Vagina (tissue), 2 donors: ENCODE measurements around the gene TNK2. TPM values are rescaled to one million over a fixed set of nuclear protein-coding genes. Genes with fewer than 3 reads are reported as not detected.
A peak's percentile ranks its signal among the peaks of the same experiment; 100 is the strongest.

ENCODE experiments used
- DNase-seq, 2 donors: peaks; one replicate each; pipeline ENCODE4 v3.0.0-alpha.2; 2017; ENCODE audit errors: extremely low spot score in 2 of 2
- H3K27ac ChIP-seq: fragments of 200-600 bp; sonication (generic); one replicate; pipeline ENCODE4 v1.5.1; 2019
- H3K27me3 ChIP-seq: fragments of 200-600 bp; sonication (generic); one replicate; pipeline ENCODE4 v1.5.1; 2019
- H3K36me3 ChIP-seq, 2 donors: fragments of 200-600 bp; sonication (generic); one replicate each; pipeline ENCODE4 v1.5.1; 2017 to 2019
- H3K4me1 ChIP-seq: fragments of 200-600 bp; sonication (generic); one replicate; pipeline ENCODE4 v1.5.1; 2019
- H3K4me3 ChIP-seq, 2 donors: fragments of 200-600 bp; sonication (generic); 1 replicate in 1 of 2; 2 replicates in 1 of 2; pipeline ENCODE4 v1.5.1; 2016 to 2019
- H3K9me3 ChIP-seq: fragments of 200-600 bp; sonication (generic); one replicate; pipeline ENCODE4 v1.5.1; 2019
- CTCF ChIP-seq, 3 experiments: fragments of 450-650 bp in 2 of 3; fragments of 200-600 bp in 1 of 3; sonication (generic) in 1 of 3; IDR thresholded peaks; one replicate each; pipeline ENCODE4 v1.5.1; 2017 to 2019; ENCODE audit warnings: antibody characterized with exemption in 3 of 3, mild to moderate bottlenecking in 2 of 3, moderate library complexity in 2 of 3
- POLR2A ChIP-seq, 2 donors: fragments of 450-650 bp; IDR thresholded peaks; one replicate each; pipeline ENCODE4 v1.6.1; 2017; ENCODE audit warnings: antibody characterized with exemption in 2 of 2, mild to moderate bottlenecking in 2 of 2, moderate library complexity in 2 of 2
- POLR2AphosphoS5 ChIP-seq, 2 donors: sonication (generic); formaldehyde crosslinking; IDR thresholded peaks; one replicate each; pipeline ENCODE4 v1.9.0; 2017; ENCODE audit warnings: antibody characterized with exemption in 2 of 2, mild to moderate bottlenecking in 2 of 2, low read depth in 1 of 2; ENCODE audit not compliant: insufficient read depth in 1 of 2
- intact Hi-C: fragments of 100-400 bp; cut with DNase I; formaldehyde crosslinking; loops from one replicate; pipeline ENCODE4 v1.15.1; 2023
- total RNA-seq: library from RNA; depleted of rRNA; stranded (reverse); fragments of >200 nt; gene quantifications from one replicate; pipeline ENCODE4 v1.2.3, GENCODE V29; 2016

Gene TNK2
- total RNA-seq, 1 donor from 2014 or later, result 41.5 TPM

- H3K4me1 ChIP-seq, result peaks cover 26% of the 10 kb centered on the region
- no peak for TF ChIP-seq POLR2A (IDR thresholded peaks at IDR 0.05)
These were observed 20.0 kb downstream of the TNK2 start for GRCh38 chr3:195888311-195888761.

GRCh38 chr3:195887670-195888069 lies 20.7 kb downstream of the TNK2 start:
- H3K36me3 ChIP-seq, result peaks cover 0 to 33% of the 10 kb centered on the region in 2 donors
- peaks cover 20% of the 10 kb centered on the region for H3K4me1 ChIP-seq
- H3K4me3 ChIP-seq, result no peak overlapping the region
- no peaks in the 10 kb centered on the region for H3K9me3 ChIP-seq
- H3K27ac ChIP-seq, result no peak overlapping the region
- H3K27me3 ChIP-seq, result no peaks in the 10 kb centered on the region
- TF ChIP-seq POLR2A (IDR thresholded peaks at IDR 0.05), result no peak
- no peak for TF ChIP-seq CTCF (IDR thresholded peaks at IDR 0.05)
- no peak for TF ChIP-seq POLR2AphosphoS5 (IDR thresholded peaks at IDR 0.05; ENCODE audit: insufficient read depth in 1 of 2, low read depth in 1 of 2)
- DNase-seq, result no peak
- intact Hi-C loops, result no loop called here

More at GRCh38 chr3:195888311-195888761, 20.0 kb downstream of the TNK2 start:
- Histone ChIP-seq H3K27me3 (no peaks in the 10 kb centered on the region), H3K36me3 (peaks cover 0 to 27% of the 10 kb centered on the region in 2 donors), H3K9me3 (no peaks in the 10 kb centered on the region), H3K27ac (no peak overlapping the region), H3K4me3 (no peak overlapping the region)
- intact Hi-C loops, result no loop called here
- no peak for DNase-seq

GRCh38 chr3:195886181-195887141 lies 21.9 kb downstream of the TNK2 start:
- no peak for DNase-seq
- Histone ChIP-seq H3K36me3 (peaks cover 0 to 44% of the 10 kb centered on the region in 2 donors), H3K27me3 (no peaks in the 10 kb centered on the region), H3K4me1 (peaks cover 8% of the 10 kb centered on the region), H3K9me3 (no peaks in the 10 kb centered on the region), H3K27ac (no peak overlapping the region), H3K4me3 (no peak overlapping the region)
- peak in 1 of 2 donors; percentile 14 for TF ChIP-seq POLR2AphosphoS5 (IDR thresholded peaks at IDR 0.05; ENCODE audit: insufficient read depth in 1 of 2, low read depth in 1 of 2)
- no peak for TF ChIP-seq POLR2A (IDR thresholded peaks at IDR 0.05)
- TF ChIP-seq CTCF (IDR thresholded peaks at IDR 0.05), result no peak
- intact Hi-C loops, result no loop called here

GRCh38 chr3:195885036-195885891 lies 23.1 kb downstream of the TNK2 start:
- peaks cover 0 to 44% of the 10 kb centered on the region in 2 donors for H3K36me3 ChIP-seq
- no peak overlapping the region for H3K27ac ChIP-seq
- peaks cover 7% of the 10 kb centered on the region for H3K4me1 ChIP-seq
- DNase-seq, result no peak
- no peaks in the 10 kb centered on the region for H3K27me3 ChIP-seq
- H3K4me3 ChIP-seq, result no peak overlapping the region
- TF ChIP-seq POLR2AphosphoS5 (IDR thresholded peaks at IDR 0.05; ENCODE audit: insufficient read depth in 1 of 2, low read depth in 1 of 2) (no peak), CTCF (IDR thresholded peaks at IDR 0.05) (no peak), POLR2A (IDR thresholded peaks at IDR 0.05) (no peak)
- intact Hi-C loops, result no loop called here
- no peaks in the 10 kb centered on the region for H3K9me3 ChIP-seq

GRCh38 chr3:195884691-195885035 lies 23.7 kb downstream of the TNK2 start:
- H3K27ac ChIP-seq, result no peak overlapping the region

More at GRCh38 chr3:195884691-195885035, 23.7 kb downstream of the TNK2 start:
- no peaks in the 10 kb centered on the region for H3K27me3 ChIP-seq
- H3K4me3 ChIP-seq, result no peak overlapping the region
- H3K36me3 ChIP-seq, result peaks cover 0 to 44% of the 10 kb centered on the region in 2 donors
- no peak for TF ChIP-seq POLR2AphosphoS5 (IDR thresholded peaks at IDR 0.05; ENCODE audit: insufficient read depth in 1 of 2, low read depth in 1 of 2)
- peaks cover 7% of the 10 kb centered on the region for H3K4me1 ChIP-seq
- H3K9me3 ChIP-seq, result no peaks in the 10 kb centered on the region
- intact Hi-C loops, result no loop called here
- no peak for DNase-seq
